ENCODE measurements around the gene TBC1D22A. TPM values are rescaled to one million over a fixed set of nuclear protein-coding genes. Genes with fewer than 3 reads are reported as not detected.

TBC1D22A gene
- total and polyA plus RNA-seq, 8 donors, result 12.0 to 17.6 (median 15.3) TPM

DNA sequence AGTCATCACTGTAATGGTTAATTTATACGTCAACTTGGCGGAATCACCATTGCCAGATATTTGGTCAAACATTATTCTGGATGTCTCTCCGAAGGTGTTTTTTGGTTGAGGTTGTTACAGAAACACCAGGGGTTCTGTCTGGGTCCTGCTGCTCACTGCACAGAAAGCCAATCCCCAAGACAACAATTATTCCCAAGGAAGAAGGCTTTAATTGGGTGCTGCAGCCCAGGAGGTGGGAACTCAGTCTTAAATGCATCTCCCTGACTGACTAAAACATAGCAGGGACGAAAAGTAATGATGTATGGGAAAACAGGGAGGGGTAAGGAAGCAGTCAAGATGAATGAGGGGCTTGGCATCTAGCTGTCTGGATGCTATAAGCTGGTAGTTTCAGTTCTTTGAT lies 331.3 kb downstream of the TBC1D22A start:
- Histone ChIP-seq H3K36me3 (no peaks in the 10 kb centered on the region), H3K27me3 (no peaks in the 10 kb centered on the region), H3K9me3 (no peaks in the 10 kb centered on the region), H3K4me1 (peaks cover 0 to 10% (median 4%) of the 10 kb centered on the region in 3 donors), H3K27ac (no peak overlapping the region), H3K4me3 (no peak overlapping the region)
- intact Hi-C loops (cut with DNase I), result no loop called here
- 95 to 96% methylated on average over 4 of the region's 4 CpGs for WGBS, 2 donors
- ATAC-seq, result no peak
- FAIRE-seq, result no peak
- DNase-seq, result no peak
- TF ChIP-seq, protein P1, sequence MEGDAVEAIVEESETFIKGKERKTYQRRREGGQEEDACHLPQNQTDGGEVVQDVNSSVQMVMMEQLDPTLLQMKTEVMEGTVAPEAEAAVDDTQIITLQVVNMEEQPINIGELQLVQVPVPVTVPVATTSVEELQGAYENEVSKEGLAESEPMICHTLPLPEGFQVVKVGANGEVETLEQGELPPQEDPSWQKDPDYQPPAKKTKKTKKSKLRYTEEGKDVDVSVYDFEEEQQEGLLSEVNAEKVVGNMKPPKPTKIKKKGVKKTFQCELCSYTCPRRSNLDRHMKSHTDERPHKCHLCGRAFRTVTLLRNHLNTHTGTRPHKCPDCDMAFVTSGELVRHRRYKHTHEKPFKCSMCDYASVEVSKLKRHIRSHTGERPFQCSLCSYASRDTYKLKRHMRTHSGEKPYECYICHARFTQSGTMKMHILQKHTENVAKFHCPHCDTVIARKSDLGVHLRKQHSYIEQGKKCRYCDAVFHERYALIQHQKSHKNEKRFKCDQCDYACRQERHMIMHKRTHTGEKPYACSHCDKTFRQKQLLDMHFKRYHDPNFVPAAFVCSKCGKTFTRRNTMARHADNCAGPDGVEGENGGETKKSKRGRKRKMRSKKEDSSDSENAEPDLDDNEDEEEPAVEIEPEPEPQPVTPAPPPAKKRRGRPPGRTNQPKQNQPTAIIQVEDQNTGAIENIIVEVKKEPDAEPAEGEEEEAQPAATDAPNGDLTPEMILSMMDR (IDR thresholded peaks at IDR 0.05), result no peak

DNA sequence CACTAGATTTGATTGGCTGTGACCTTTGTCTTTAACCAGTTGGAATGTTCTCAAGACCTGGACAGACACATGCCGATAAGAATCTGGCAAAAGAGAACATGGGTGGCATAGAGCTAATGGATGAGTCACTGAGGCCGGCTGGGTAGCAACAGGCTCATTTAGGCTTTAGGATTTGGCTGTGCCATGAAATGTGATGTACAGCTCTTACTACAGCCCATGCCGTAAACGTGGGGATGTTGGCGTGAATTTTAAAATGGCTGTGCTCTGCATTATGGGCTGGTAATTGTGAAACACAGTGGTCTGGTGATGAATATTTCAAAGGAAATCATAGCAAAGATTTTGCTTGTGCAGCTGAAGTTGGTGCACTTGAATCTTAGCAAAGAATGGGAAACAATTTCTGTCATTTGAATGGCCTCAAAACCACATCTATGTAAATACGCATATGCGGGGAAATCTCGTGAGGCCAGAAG lies 332.4 kb downstream of the TBC1D22A start:
- no peaks in the 10 kb centered on the region for H3K36me3 ChIP-seq
- 69 to 70% methylated on average over 8 of the region's 8 CpGs for WGBS, 2 donors
- DNase-seq, result no peak
- H3K4me3 ChIP-seq, result no peak overlapping the region
- no peaks in the 10 kb centered on the region for H3K27me3 ChIP-seq
- no peak overlapping the region for H3K27ac ChIP-seq
- intact Hi-C loops (cut with DNase I), result no loop called here
- TF ChIP-seq, protein P1 (IDR thresholded peaks at IDR 0.05), result no peak
- peak in 3 of 4 donors; percentile 24 to 52 (median 46) for ATAC-seq
- H3K9me3 ChIP-seq, result no peaks in the 10 kb centered on the region
- FAIRE-seq, result no peak
- peaks cover 0 to 4% (median 4%) of the 10 kb centered on the region in 3 donors for H3K4me1 ChIP-seq

- no peak for FAIRE-seq
- intact Hi-C loops (cut with DNase I), result no loop called here
- ATAC-seq, result no peak
- Histone ChIP-seq H3K27me3 (no peaks in the 10 kb centered on the region), H3K9me3 (no peaks in the 10 kb centered on the region), H3K4me1 (peaks cover 0 to 4% (median 0%) of the 10 kb centered on the region in 3 donors), H3K4me3 (no peak overlapping the region), H3K27ac (no peak overlapping the region), H3K36me3 (no peaks in the 10 kb centered on the region)
- TF ChIP-seq, protein P1 (IDR thresholded peaks at IDR 0.05), result no peak
- DNase-seq, result no peak
- WGBS, 2 donors, result 78 to 92% methylated on average over 5 of the region's 5 CpGs
These were observed 333.1 kb downstream of the TBC1D22A start for GRCh38 chr22:47095395-47096122.

DNA sequence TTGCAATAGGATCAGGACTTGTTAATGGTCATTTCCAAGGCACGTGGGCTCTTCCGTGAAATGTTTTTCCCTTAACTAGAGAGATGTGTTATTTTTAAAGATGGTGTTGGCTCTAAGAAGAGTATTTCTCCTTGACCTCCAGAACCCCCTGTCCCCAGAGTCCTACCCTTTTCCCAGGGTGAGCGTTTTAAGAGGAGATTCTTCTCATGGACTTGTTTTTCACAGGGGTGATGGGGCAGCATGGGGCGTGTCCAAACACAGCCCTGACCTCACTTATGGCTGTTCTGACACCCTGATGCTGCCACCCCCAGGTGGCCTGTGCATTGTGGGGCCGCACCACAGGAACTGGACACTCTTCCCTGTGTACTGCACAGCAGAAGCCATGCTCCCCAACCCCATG lies 335.7 kb downstream of the TBC1D22A start:
- H3K27ac ChIP-seq, result no peak overlapping the region
- no peaks in the 10 kb centered on the region for H3K36me3 ChIP-seq
- no peaks in the 10 kb centered on the region for H3K27me3 ChIP-seq
- no peak for DNase-seq
- H3K4me3 ChIP-seq, result no peak overlapping the region
- H3K9me3 ChIP-seq, result no peaks in the 10 kb centered on the region
- FAIRE-seq, result no peak
- 91 to 95% methylated on average over 5 of the region's 5 CpGs for WGBS, 2 donors
- no peak for ATAC-seq
- TF ChIP-seq, protein P1 (IDR thresholded peaks at IDR 0.05), result no peak
- peaks cover 0 to 6% (median 0%) of the 10 kb centered on the region in 3 donors for H3K4me1 ChIP-seq
- intact Hi-C loops (cut with DNase I), result no loop called here

DNA sequence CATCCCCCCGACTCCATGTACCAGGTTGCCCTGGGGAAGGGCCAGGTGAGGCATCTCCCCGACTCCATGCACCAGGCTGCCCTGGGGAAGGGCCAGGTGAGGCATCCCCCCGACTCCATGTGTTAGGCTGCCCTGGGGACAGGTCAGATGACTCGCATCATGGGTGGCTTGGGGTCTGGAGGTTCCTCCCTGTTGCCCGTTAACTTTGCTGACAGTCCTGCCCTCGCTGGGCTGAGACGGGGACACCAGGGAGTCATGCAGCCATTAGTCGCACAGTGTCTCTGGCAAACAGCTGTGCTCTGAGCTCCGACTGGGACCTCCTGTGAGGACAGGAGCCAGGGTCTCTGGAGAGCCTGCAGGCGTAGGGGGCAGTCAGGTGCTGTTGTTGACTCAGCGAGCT lies 336.1 kb downstream of the TBC1D22A start:
- FAIRE-seq, result no peak

More for the DNA sequence above, 336.1 kb downstream of the TBC1D22A start:
- WGBS, 2 donors, result 96 to 99% methylated on average over 11 of the region's 11 CpGs
- Histone ChIP-seq H3K9me3 (no peaks in the 10 kb centered on the region), H3K36me3 (no peaks in the 10 kb centered on the region), H3K4me1 (peaks cover 0 to 6% (median 0%) of the 10 kb centered on the region in 3 donors), H3K27ac (no peak overlapping the region), H3K4me3 (no peak overlapping the region), H3K27me3 (no peaks in the 10 kb centered on the region)
- TF ChIP-seq, protein P1 (IDR thresholded peaks at IDR 0.05), result no peak
- DNase-seq (no peak), ATAC-seq (no peak)
- intact Hi-C loops (cut with DNase I), result no loop called here
